Astrocyte (in vitro differentiated cells and primary cell): ENCODE results near the gene MGMT. TPM values are rescaled to one million over a fixed set of nuclear protein-coding genes. Genes with fewer than 3 reads are reported as not detected.

Experiments
- DNase-seq: peaks from one replicate; pipeline ENCODE4 v3.0.0-alpha.2; 2010; ENCODE audit warnings: low read depth
- FAIRE-seq: peaks from 2 replicates; lab custom pipeline; 2011; peaks lifted over from hg19 to GRCh38; lab: Jason Lieb, UNC
- H2AFZ ChIP-seq: 2 replicates; pipeline ENCODE4 v1.6.0; 2012; ENCODE audit warnings: low read depth, low read length, inconsistent platforms
- H3K27ac ChIP-seq: 2 replicates; pipeline ENCODE4 v1.5.1; 2011; ENCODE audit warnings: low read depth, low read length, inconsistent platforms
- H3K27me3 ChIP-seq: 2 replicates; pipeline ENCODE4 v1.6.0; 2011; ENCODE audit warnings: low read length, inconsistent platforms; ENCODE audit not compliant: insufficient read depth
- H3K36me3 ChIP-seq: 2 replicates; pipeline ENCODE4 v1.5.1; 2011; ENCODE audit warnings: low read length, inconsistent platforms; ENCODE audit not compliant: insufficient read depth
- H3K4me1 ChIP-seq: 2 replicates; pipeline ENCODE4 v1.5.1; 2011; ENCODE audit warnings: low read length, inconsistent platforms; ENCODE audit not compliant: insufficient read depth
- H3K4me2 ChIP-seq: 2 replicates; pipeline ENCODE4 v1.6.0; 2012; ENCODE audit warnings: low read length, inconsistent platforms
- H3K4me3 ChIP-seq: 2 replicates; pipeline ENCODE4 v1.5.1; 2011; ENCODE audit warnings: low read depth, mild to moderate bottlenecking, low read length, inconsistent platforms; ENCODE audit not compliant: insufficient read depth
- H3K79me2 ChIP-seq: 2 replicates; pipeline ENCODE4 v1.6.0; 2012; ENCODE audit warnings: mild to moderate bottlenecking, low read length, inconsistent platforms; ENCODE audit not compliant: insufficient read depth
- H3K9ac ChIP-seq: 2 replicates; pipeline ENCODE4 v1.6.0; 2012; ENCODE audit warnings: mild to moderate bottlenecking, low read length, inconsistent platforms
- H3K9me3 ChIP-seq: 2 replicates; pipeline ENCODE4 v1.5.1; 2012; ENCODE audit warnings: low read depth, mild to moderate bottlenecking, low read length, inconsistent platforms; ENCODE audit not compliant: insufficient read depth
- H4K20me1 ChIP-seq: 2 replicates; pipeline ENCODE4 v1.6.0; 2012; ENCODE audit warnings: low read length, inconsistent platforms; ENCODE audit not compliant: insufficient read depth
- H3K27ac Mint-ChIP-seq: one replicate; pipeline ENCODE4 v1.8.0; 2021; ENCODE audit warnings: mild to moderate bottlenecking, mixed read lengths; ENCODE audit not compliant: unreplicated experiment
- H3K27me3 Mint-ChIP-seq: one replicate; pipeline ENCODE4 v1.8.0; 2021; ENCODE audit warnings: low read depth, mixed read lengths; ENCODE audit not compliant: unreplicated experiment
- H3K36me3 Mint-ChIP-seq: one replicate; pipeline ENCODE4 v1.8.0; 2021; ENCODE audit warnings: low read depth, mixed read lengths; ENCODE audit not compliant: unreplicated experiment
- H3K4me1 Mint-ChIP-seq: one replicate; pipeline ENCODE4 v1.8.0; 2021; ENCODE audit warnings: low read depth, mixed read lengths; ENCODE audit not compliant: unreplicated experiment
- H3K4me3 Mint-ChIP-seq: one replicate; pipeline ENCODE4 v1.8.0; 2021; ENCODE audit warnings: mild to moderate bottlenecking, moderate library complexity, mixed read lengths; ENCODE audit not compliant: unreplicated experiment
- H3K9me3 Mint-ChIP-seq: one replicate; pipeline ENCODE4 v1.8.0; 2021; ENCODE audit warnings: mild to moderate bottlenecking, mixed read lengths; ENCODE audit not compliant: unreplicated experiment
- EZH2 ChIP-seq: IDR thresholded peaks from 2 replicates; pipeline ENCODE4 v1.6.1; 2012; ENCODE audit warnings: mild to moderate bottlenecking, low read length, inconsistent platforms; ENCODE audit not compliant: insufficient read depth
- total RNA-seq: library from RNA; stranded (reverse); gene quantifications from 2 replicates; pipeline ENCODE4 v1.2.1, GENCODE V29; 2021
- TF ChIP-seq, protein P1 (sequence below): IDR thresholded peaks from 2 replicates; pipeline ENCODE4 v1.5.1; 2011; ENCODE audit warnings: low read depth, mild to moderate bottlenecking, inconsistent platforms, low read length, moderate library complexity; ENCODE audit not compliant: insufficient read depth

MGMT gene
- total RNA-seq, 1 donor from 2014 or later, result 9.5 TPM

- no peak for FAIRE-seq
- no peak for TF ChIP-seq EZH2
- TF ChIP-seq, protein P1, sequence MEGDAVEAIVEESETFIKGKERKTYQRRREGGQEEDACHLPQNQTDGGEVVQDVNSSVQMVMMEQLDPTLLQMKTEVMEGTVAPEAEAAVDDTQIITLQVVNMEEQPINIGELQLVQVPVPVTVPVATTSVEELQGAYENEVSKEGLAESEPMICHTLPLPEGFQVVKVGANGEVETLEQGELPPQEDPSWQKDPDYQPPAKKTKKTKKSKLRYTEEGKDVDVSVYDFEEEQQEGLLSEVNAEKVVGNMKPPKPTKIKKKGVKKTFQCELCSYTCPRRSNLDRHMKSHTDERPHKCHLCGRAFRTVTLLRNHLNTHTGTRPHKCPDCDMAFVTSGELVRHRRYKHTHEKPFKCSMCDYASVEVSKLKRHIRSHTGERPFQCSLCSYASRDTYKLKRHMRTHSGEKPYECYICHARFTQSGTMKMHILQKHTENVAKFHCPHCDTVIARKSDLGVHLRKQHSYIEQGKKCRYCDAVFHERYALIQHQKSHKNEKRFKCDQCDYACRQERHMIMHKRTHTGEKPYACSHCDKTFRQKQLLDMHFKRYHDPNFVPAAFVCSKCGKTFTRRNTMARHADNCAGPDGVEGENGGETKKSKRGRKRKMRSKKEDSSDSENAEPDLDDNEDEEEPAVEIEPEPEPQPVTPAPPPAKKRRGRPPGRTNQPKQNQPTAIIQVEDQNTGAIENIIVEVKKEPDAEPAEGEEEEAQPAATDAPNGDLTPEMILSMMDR, result no peak
- H3K79me2 ChIP-seq, result no peaks in the 10 kb centered on the region
Observed at GRCh38 chr10:129501652-129502436, 34.8 kb downstream of the MGMT start.

GRCh38 chr10:129502448-129502847, 35.4 kb downstream of the MGMT start:
- H3K4me3 Mint-ChIP-seq, result no peak overlapping the region
- H3K36me3 ChIP-seq, result no peaks in the 10 kb centered on the region
- no peak overlapping the region for H2AFZ ChIP-seq
- H3K36me3 Mint-ChIP-seq, result peaks cover 6% of the 10 kb centered on the region
- TF ChIP-seq, protein P1, result no peak
- no peak for TF ChIP-seq EZH2
- H3K79me2 ChIP-seq, result no peaks in the 10 kb centered on the region
- DNase-seq (no peak), FAIRE-seq (no peak)
- no peaks in the 10 kb centered on the region for H3K9me3 ChIP-seq
- no peak overlapping the region for H3K4me3 ChIP-seq
- peaks cover 2% of the 10 kb centered on the region for H3K9me3 Mint-ChIP-seq
- no peaks in the 10 kb centered on the region for H3K27me3 Mint-ChIP-seq
- H3K9ac ChIP-seq, result no peak overlapping the region
- H3K4me1 ChIP-seq, result no peaks in the 10 kb centered on the region
- H3K4me1 Mint-ChIP-seq, result no peaks in the 10 kb centered on the region
- H4K20me1 ChIP-seq, result no peaks in the 10 kb centered on the region
- no peak overlapping the region for H3K4me2 ChIP-seq
- H3K27ac ChIP-seq, result no peak overlapping the region
- no peak overlapping the region for H3K27ac Mint-ChIP-seq
- no peaks in the 10 kb centered on the region for H3K27me3 ChIP-seq

More at GRCh38 chr10:129501652-129502436, 34.8 kb downstream of the MGMT start:
- peaks cover 2% of the 10 kb centered on the region for H3K9me3 Mint-ChIP-seq
- Histone ChIP-seq H3K4me2 (no peak overlapping the region), H3K4me1 (no peaks in the 10 kb centered on the region), H3K36me3 (no peaks in the 10 kb centered on the region), H3K27me3 (no peaks in the 10 kb centered on the region), H3K9ac (no peak overlapping the region), H3K9me3 (no peaks in the 10 kb centered on the region), H2AFZ (no peak overlapping the region), H3K4me3 (no peak overlapping the region), H3K27ac (no peak overlapping the region), H4K20me1 (no peaks in the 10 kb centered on the region)
- H3K4me3 Mint-ChIP-seq, result no peak overlapping the region
- peaks cover 8% of the 10 kb centered on the region for H3K36me3 Mint-ChIP-seq
- no peak for DNase-seq
- H3K4me1 Mint-ChIP-seq, result no peaks in the 10 kb centered on the region
- H3K27ac Mint-ChIP-seq, result no peak overlapping the region
- H3K27me3 Mint-ChIP-seq, result no peaks in the 10 kb centered on the region

DNA sequence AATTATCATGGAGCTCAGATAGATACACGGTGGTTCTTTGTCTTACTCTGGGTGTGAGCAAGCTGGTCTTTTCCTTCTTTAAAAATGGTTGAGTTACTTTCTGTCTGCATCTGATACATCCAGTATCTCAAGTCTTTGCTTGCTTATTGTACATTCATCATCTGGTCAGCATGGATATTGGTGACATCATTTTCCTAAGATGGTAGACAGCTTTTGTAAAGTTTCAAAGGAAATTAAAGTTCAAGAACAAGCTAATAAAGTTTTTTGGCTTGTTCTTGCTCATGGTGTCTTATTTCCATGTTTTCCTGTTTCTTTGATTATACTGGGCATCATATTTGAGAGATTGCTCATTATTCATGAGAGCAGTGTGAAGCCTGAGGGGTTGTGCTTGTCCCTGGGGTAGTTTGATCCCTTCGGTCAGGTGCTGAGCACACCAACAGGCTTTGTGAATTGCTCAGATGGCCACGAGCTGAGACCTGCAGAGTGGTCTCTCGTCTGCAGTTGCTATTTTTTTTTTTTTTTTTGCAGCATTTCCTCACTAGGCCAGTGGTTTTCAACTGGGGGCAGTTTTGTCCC, 38.5 kb downstream of the MGMT start:
- no peaks in the 10 kb centered on the region for H3K4me1 Mint-ChIP-seq
- Histone ChIP-seq H3K27me3 (no peaks in the 10 kb centered on the region), H3K9me3 (no peaks in the 10 kb centered on the region), H3K36me3 (no peaks in the 10 kb centered on the region), H3K79me2 (no peaks in the 10 kb centered on the region), H4K20me1 (no peaks in the 10 kb centered on the region), H3K27ac (no peak overlapping the region), H3K4me1 (no peaks in the 10 kb centered on the region), H3K4me3 (no peak overlapping the region), H3K9ac (no peak overlapping the region), H2AFZ (no peak overlapping the region), H3K4me2 (no peak overlapping the region)
- H3K9me3 Mint-ChIP-seq, result peaks cover 4% of the 10 kb centered on the region
- no peak overlapping the region for H3K27ac Mint-ChIP-seq
- DNase-seq, result no peak
- H3K4me3 Mint-ChIP-seq, result no peak overlapping the region
- no peaks in the 10 kb centered on the region for H3K27me3 Mint-ChIP-seq
- FAIRE-seq, result no peak
- H3K36me3 Mint-ChIP-seq, result no peaks in the 10 kb centered on the region
- TF ChIP-seq, protein P1, result no peak
- TF ChIP-seq EZH2, result no peak
